ENCODE measurements around the gene SIK1. TPM values are rescaled to one million over a fixed set of nuclear protein-coding genes. Genes with fewer than 3 reads are reported as not detected.
"Not testable (repeated sequence)": the region's sequence is repeated elsewhere in the genome, so short reads cannot be mapped to it uniquely, and the experiment has no call there.

SIK1 gene
- total RNA-seq, 1 donor from 2014 or later = 93.5 TPM

GRCh38 chr21:43454176-43454575, 27.2 kb upstream of the SIK1 start:
- H3K9me3 ChIP-seq; intact Hi-C loops (cut with DNase I); DNase-seq (ENCODE audit: extremely low spot score in 2 of 2); H3K27ac ChIP-seq; H3K27me3 ChIP-seq; H3K4me3 ChIP-seq; H3K4me1 ChIP-seq; H3K36me3 ChIP-seq: not testable (repeated sequence)

GRCh38 chr21:43451850-43452249, 24.9 kb upstream of the SIK1 start:
- DNase-seq (ENCODE audit: extremely low spot score in 2 of 2); H3K9me3 ChIP-seq; H3K27ac ChIP-seq; intact Hi-C loops (cut with DNase I); H3K27me3 ChIP-seq; H3K36me3 ChIP-seq; H3K4me1 ChIP-seq; H3K4me3 ChIP-seq: not testable (repeated sequence)

- H3K9me3 ChIP-seq; H3K27ac ChIP-seq; H3K36me3 ChIP-seq; H3K4me3 ChIP-seq; H3K27me3 ChIP-seq; intact Hi-C loops (cut with DNase I); DNase-seq (ENCODE audit: extremely low spot score in 2 of 2); H3K4me1 ChIP-seq: not testable (repeated sequence)
Observed at GRCh38 chr21:43450287-43450686, 23.4 kb upstream of the SIK1 start.

GRCh38 chr21:43447353-43447977, 20.5 kb upstream of the SIK1 start:
- H3K27ac ChIP-seq; H3K36me3 ChIP-seq; H3K27me3 ChIP-seq; H3K4me3 ChIP-seq; intact Hi-C loops (cut with DNase I); H3K4me1 ChIP-seq; DNase-seq (ENCODE audit: extremely low spot score in 2 of 2); H3K9me3 ChIP-seq: not testable (repeated sequence)

- DNase-seq (ENCODE audit: extremely low spot score in 2 of 2); H3K9me3 ChIP-seq; intact Hi-C loops (cut with DNase I); H3K27ac ChIP-seq; H3K4me1 ChIP-seq; H3K27me3 ChIP-seq; H3K36me3 ChIP-seq; H3K4me3 ChIP-seq: not testable (repeated sequence)
Observed at GRCh38 chr21:43446277-43446932, 19.5 kb upstream of the SIK1 start.

- H3K9me3 ChIP-seq; H3K27ac ChIP-seq; H3K36me3 ChIP-seq; H3K4me3 ChIP-seq; H3K4me1 ChIP-seq; H3K27me3 ChIP-seq; DNase-seq (ENCODE audit: extremely low spot score in 2 of 2); intact Hi-C loops (cut with DNase I): not testable (repeated sequence)
Observed at GRCh38 chr21:43444524-43444923, 17.6 kb upstream of the SIK1 start.

GRCh38 chr21:43442571-43442970, 15.6 kb upstream of the SIK1 start:
- H3K9me3 ChIP-seq; H3K4me1 ChIP-seq; DNase-seq (ENCODE audit: extremely low spot score in 2 of 2); H3K27ac ChIP-seq; H3K36me3 ChIP-seq; intact Hi-C loops (cut with DNase I); H3K27me3 ChIP-seq; H3K4me3 ChIP-seq: not testable (repeated sequence)

GRCh38 chr21:43440835-43441727, 14.2 kb upstream of the SIK1 start:
- H3K9me3 ChIP-seq; H3K36me3 ChIP-seq; H3K27me3 ChIP-seq; DNase-seq (ENCODE audit: extremely low spot score in 2 of 2); intact Hi-C loops (cut with DNase I); H3K4me1 ChIP-seq; H3K4me3 ChIP-seq; H3K27ac ChIP-seq: not testable (repeated sequence)

GRCh38 chr21:43439316-43440075, 12.6 kb upstream of the SIK1 start:
- H3K27ac ChIP-seq; intact Hi-C loops (cut with DNase I); H3K27me3 ChIP-seq; DNase-seq (ENCODE audit: extremely low spot score in 2 of 2); H3K36me3 ChIP-seq; H3K4me3 ChIP-seq; H3K4me1 ChIP-seq; H3K9me3 ChIP-seq: not testable (repeated sequence)

- H3K4me1 ChIP-seq; H3K4me3 ChIP-seq; H3K27me3 ChIP-seq; DNase-seq (ENCODE audit: extremely low spot score in 2 of 2); intact Hi-C loops (cut with DNase I); H3K36me3 ChIP-seq; H3K27ac ChIP-seq; H3K9me3 ChIP-seq: not testable (repeated sequence)
Observed at GRCh38 chr21:43436272-43436671, 9.3 kb upstream of the SIK1 start.

GRCh38 chr21:43433340-43434136, 6.6 kb upstream of the SIK1 start:
- intact Hi-C loops (cut with DNase I); H3K9me3 ChIP-seq: not testable (repeated sequence)

GRCh38 chr21:43430830-43431416, 4.0 kb upstream of the SIK1 start:
- DNase-seq (ENCODE audit: extremely low spot score in 2 of 2); H3K9me3 ChIP-seq; intact Hi-C loops (cut with DNase I); H3K27ac ChIP-seq; H3K36me3 ChIP-seq; H3K4me3 ChIP-seq; H3K4me1 ChIP-seq; H3K27me3 ChIP-seq: not testable (repeated sequence)

More at GRCh38 chr21:43433340-43434136, 6.6 kb upstream of the SIK1 start:
- H3K27me3 ChIP-seq; H3K4me1 ChIP-seq; H3K4me3 ChIP-seq; H3K27ac ChIP-seq; DNase-seq (ENCODE audit: extremely low spot score in 2 of 2); H3K36me3 ChIP-seq: not testable (repeated sequence)
